ENCODE results near the gene PDCD2L.

DNA sequence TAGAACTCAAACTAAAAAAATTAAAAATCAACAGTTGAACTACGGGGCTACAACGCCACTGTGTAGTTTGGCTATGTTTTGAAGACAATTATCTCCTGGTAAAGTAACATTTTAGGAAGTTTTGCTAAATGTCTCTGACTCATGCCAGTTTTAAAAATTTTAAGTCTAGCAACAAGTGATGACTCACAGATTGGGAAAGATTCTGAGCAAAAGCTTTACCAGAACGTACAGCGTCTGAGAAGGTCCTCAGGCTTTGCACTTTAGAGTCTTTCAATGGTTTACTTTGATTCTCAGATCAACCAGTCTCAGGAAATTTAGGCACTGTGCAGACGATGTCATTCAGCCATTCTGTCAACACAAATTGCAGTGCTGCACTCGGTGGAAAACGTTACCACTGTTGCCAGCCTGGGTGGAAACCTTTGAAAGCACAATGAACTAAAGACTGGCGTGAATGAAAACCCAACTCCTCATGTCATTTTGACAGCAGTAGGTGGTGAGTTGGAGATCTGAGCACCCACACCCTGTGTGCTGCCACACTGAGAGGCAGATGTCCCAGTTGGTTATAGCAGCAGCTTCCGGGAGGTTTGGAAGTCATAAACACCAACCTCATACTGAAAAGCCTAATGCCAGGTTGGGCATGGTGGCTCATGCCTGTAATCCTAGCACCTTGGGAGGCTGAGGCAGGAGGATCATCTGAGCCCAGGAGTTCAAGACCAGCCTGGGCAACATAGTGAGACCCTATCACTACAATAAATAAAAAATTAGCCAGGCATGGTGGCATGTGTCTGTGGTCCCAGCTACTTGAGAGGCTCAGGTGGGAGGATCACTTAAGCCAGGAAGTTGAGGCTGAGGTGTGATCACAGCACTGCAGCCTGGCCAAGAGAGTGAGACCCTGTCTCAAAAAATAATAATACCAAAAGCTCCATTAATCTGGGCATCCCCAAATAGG, 71.1 kb downstream of the PDCD2L start:
- TF ChIP-seq, protein P1, sequence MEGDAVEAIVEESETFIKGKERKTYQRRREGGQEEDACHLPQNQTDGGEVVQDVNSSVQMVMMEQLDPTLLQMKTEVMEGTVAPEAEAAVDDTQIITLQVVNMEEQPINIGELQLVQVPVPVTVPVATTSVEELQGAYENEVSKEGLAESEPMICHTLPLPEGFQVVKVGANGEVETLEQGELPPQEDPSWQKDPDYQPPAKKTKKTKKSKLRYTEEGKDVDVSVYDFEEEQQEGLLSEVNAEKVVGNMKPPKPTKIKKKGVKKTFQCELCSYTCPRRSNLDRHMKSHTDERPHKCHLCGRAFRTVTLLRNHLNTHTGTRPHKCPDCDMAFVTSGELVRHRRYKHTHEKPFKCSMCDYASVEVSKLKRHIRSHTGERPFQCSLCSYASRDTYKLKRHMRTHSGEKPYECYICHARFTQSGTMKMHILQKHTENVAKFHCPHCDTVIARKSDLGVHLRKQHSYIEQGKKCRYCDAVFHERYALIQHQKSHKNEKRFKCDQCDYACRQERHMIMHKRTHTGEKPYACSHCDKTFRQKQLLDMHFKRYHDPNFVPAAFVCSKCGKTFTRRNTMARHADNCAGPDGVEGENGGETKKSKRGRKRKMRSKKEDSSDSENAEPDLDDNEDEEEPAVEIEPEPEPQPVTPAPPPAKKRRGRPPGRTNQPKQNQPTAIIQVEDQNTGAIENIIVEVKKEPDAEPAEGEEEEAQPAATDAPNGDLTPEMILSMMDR (IDR thresholded peaks at IDR 0.05): no peak
- no peak for TF ChIP-seq POLR2A (IDR thresholded peaks at IDR 0.05)

All from testis (tissue), 2 donors.